H1 (cell line): ENCODE measurements around the gene LANCL1. TPM values are rescaled to one million over a fixed set of nuclear protein-coding genes. Genes with fewer than 3 reads are reported as not detected.

Experiments used
- CTCF ChIA-PET: fragments of 300-600 bp; sonication (Branson Sonifier 250); formaldehyde crosslinking; loops from one replicate; lab custom pipeline; 2021; ENCODE audit not compliant: partially characterized antibody; lab: Charles Lee
- POLR2A ChIA-PET: fragments of 300-600 bp; sonication (Branson Sonifier 250); formaldehyde crosslinking; loops from one replicate; lab custom pipeline; 2021; ENCODE audit warnings: inconsistent platforms; ENCODE audit not compliant: partially characterized antibody; lab: Charles Lee
- DNase-seq, 2 experiments: peaks; one replicate each; pipeline versions ENCODE4 v3.0.0 to v3.0.0-alpha.2; 2010 to 2022; ENCODE audit warnings: low spot score in 2 of 2, low read depth in 1 of 2, mixed read lengths in 1 of 2
- FAIRE-seq: peaks from 2 replicates; lab custom pipeline; 2011; peaks lifted over from hg19 to GRCh38; lab: Jason Lieb, UNC
- H2AFZ ChIP-seq: 2 replicates; pipeline ENCODE4 v1.8.1; 2012; ENCODE audit warnings: low read length, inconsistent platforms
- H2AK5ac ChIP-seq: 2 replicates; pipeline ENCODE4 v1.6.1; 2013; ENCODE audit warnings: low read depth, low read length
- H2BK120ac ChIP-seq: replicated peaks from 2 replicates; pipeline ENCODE3; 2013; ENCODE audit warnings: low read depth, low read length, inconsistent platforms
- H2BK12ac ChIP-seq: 2 replicates; pipeline ENCODE4 v1.6.1; 2013; ENCODE audit warnings: low read depth, low read length
- H2BK15ac ChIP-seq: 2 replicates; pipeline ENCODE4 v1.6.1; 2013; ENCODE audit warnings: low read length
- H2BK20ac ChIP-seq: 2 replicates; pipeline ENCODE4 v1.6.1; 2013; ENCODE audit warnings: low read length
- H2BK5ac ChIP-seq: 2 replicates; pipeline ENCODE4 v1.6.1; 2013; ENCODE audit warnings: low read depth, low read length
- H3K14ac ChIP-seq: 2 replicates; pipeline ENCODE4 v1.6.1; 2013; ENCODE audit warnings: inconsistent platforms; ENCODE audit not compliant: insufficient read length
- H3K18ac ChIP-seq: 2 replicates; pipeline ENCODE4 v1.6.1; 2013; ENCODE audit warnings: low read length; ENCODE audit errors: extremely low read depth
- H3K23ac ChIP-seq: 2 replicates; pipeline ENCODE4 v1.6.1; 2013; ENCODE audit warnings: inconsistent platforms; ENCODE audit not compliant: insufficient read length
- H3K23me2 ChIP-seq: 2 replicates; pipeline ENCODE4 v1.6.1; 2013; ENCODE audit warnings: low read depth, low read length
- H3K27ac ChIP-seq: 2 replicates; pipeline ENCODE4 v1.6.1; 2011; ENCODE audit warnings: low read depth, low read length, inconsistent platforms
- H3K27me3 ChIP-seq, 4 experiments: replicated peaks in 1 of 4; 1 replicate in 1 of 4; 2 replicates in 3 of 4; pipeline versions ENCODE4 v1.6.1 to v1.8.1; 2011 to 2013; ENCODE audit warnings: low read length in 3 of 4, mild to moderate bottlenecking in 3 of 4, inconsistent platforms in 2 of 4, mixed read lengths in 2 of 4, moderate library complexity in 1 of 4; ENCODE audit not compliant: control insufficient read depth in 3 of 4, insufficient read depth in 3 of 4; ENCODE audit errors: extremely low read depth in 1 of 4
- H3K36me3 ChIP-seq, 4 experiments: 2 replicates each; pipeline versions ENCODE4 v1.6.1 to v1.8.1; 2011 to 2013; ENCODE audit warnings: mild to moderate bottlenecking in 4 of 4, low read length in 3 of 4, moderate library complexity in 2 of 4, control low read depth in 1 of 4, inconsistent platforms in 1 of 4; ENCODE audit not compliant: insufficient read depth in 4 of 4, control insufficient read depth in 2 of 4
- H3K4ac ChIP-seq: replicated peaks from 2 replicates; pipeline ENCODE3; 2013; ENCODE audit warnings: low read length, low read depth, mixed read lengths, inconsistent platforms; ENCODE audit not compliant: insufficient read length
- H3K4me1 ChIP-seq, 4 experiments: replicated peaks in 1 of 4; 1 replicate in 1 of 4; 2 replicates in 3 of 4; pipeline versions ENCODE4 v1.6.1 to v1.8.1; 2011 to 2013; ENCODE audit warnings: low read length in 3 of 4, inconsistent platforms in 2 of 4, mixed read lengths in 1 of 4; ENCODE audit not compliant: insufficient read depth in 4 of 4, control insufficient read depth in 3 of 4
- H3K4me2 ChIP-seq, 2 experiments: 2 replicates each; pipeline versions ENCODE4 v1.6.1 to v1.8.1; 2011 to 2013; ENCODE audit warnings: low read depth in 2 of 2, low read length in 2 of 2, control low read depth in 1 of 2, inconsistent platforms in 1 of 2, mild to moderate bottlenecking in 1 of 2; ENCODE audit not compliant: insufficient read depth in 1 of 2
- H3K4me3 ChIP-seq, 4 experiments: fragments of 200-600, 300-600 bp in 1 of 4; sonication (generic), shearing (Covaris generic), sonication (Bioruptor Twin) in 1 of 4; 2 replicates each; pipeline versions ENCODE4 v1.5.1 to v1.8.1; 2011 to 2016; ENCODE audit warnings: low read length in 4 of 4, low read depth in 3 of 4, control low read depth in 2 of 4, inconsistent platforms in 2 of 4, mild to moderate bottlenecking in 2 of 4, mixed read lengths in 1 of 4, moderate library complexity in 1 of 4; ENCODE audit not compliant: insufficient read depth in 2 of 4; ENCODE audit errors: extremely low read depth in 1 of 4
- H3K56ac ChIP-seq: replicated peaks from 2 replicates; pipeline ENCODE3; 2013; ENCODE audit warnings: low read depth, mild to moderate bottlenecking, mixed read lengths, low read length, inconsistent platforms; ENCODE audit not compliant: insufficient read length
- H3K79me1 ChIP-seq: 2 replicates; pipeline ENCODE4 v1.6.1; 2013; ENCODE audit warnings: low read depth, low read length, control low read depth
- H3K79me2 ChIP-seq, 2 experiments: 2 replicates each; pipeline versions ENCODE4 v1.6.1 to v1.8.1; 2012 to 2013; ENCODE audit warnings: low read length in 2 of 2, mild to moderate bottlenecking in 2 of 2, inconsistent platforms in 1 of 2; ENCODE audit not compliant: insufficient read depth in 2 of 2, control insufficient read depth in 1 of 2
- H3K9ac ChIP-seq, 4 experiments: replicated peaks in 1 of 4; 1 replicate in 1 of 4; 2 replicates in 3 of 4; pipeline versions ENCODE4 v1.6.1 to v1.8.1; 2011 to 2013; ENCODE audit warnings: low read depth in 3 of 4, low read length in 3 of 4, control low read depth in 2 of 4, mild to moderate bottlenecking in 2 of 4, moderate library complexity in 2 of 4, inconsistent platforms in 1 of 4; ENCODE audit errors: extremely low read depth in 1 of 4
- H3K9me3 ChIP-seq, 2 experiments: 2 replicates each; pipeline versions ENCODE4 v1.6.1 to v1.8.1; 2012 to 2013; ENCODE audit warnings: mild to moderate bottlenecking in 2 of 2, moderate library complexity in 2 of 2, control low read depth in 1 of 2, inconsistent platforms in 1 of 2, low read depth in 1 of 2, low read length in 1 of 2, mixed read lengths in 1 of 2; ENCODE audit not compliant: insufficient read depth in 2 of 2
- H4K20me1 ChIP-seq, 2 experiments: replicated peaks in 1 of 2; 2 replicates each; pipeline versions ENCODE3 to v1.8.1; 2011 to 2013; ENCODE audit warnings: inconsistent platforms in 2 of 2, low read length in 2 of 2, mild to moderate bottlenecking in 1 of 2; ENCODE audit not compliant: insufficient read depth in 2 of 2, control insufficient read depth in 1 of 2
- H4K5ac ChIP-seq: 2 replicates; pipeline ENCODE4 v1.6.1; 2013; ENCODE audit warnings: low read length, low read depth, mixed read lengths, inconsistent platforms; ENCODE audit not compliant: insufficient read length
- H4K8ac ChIP-seq: 2 replicates; pipeline ENCODE4 v1.8.0; 2013; ENCODE audit warnings: mild to moderate bottlenecking, moderate library complexity, low read length, inconsistent platforms; ENCODE audit not compliant: insufficient read depth; ENCODE audit errors: extremely low read depth
- H4K91ac ChIP-seq: replicated peaks from 2 replicates; pipeline ENCODE3; 2013; ENCODE audit warnings: low read length, mixed read lengths, inconsistent platforms; ENCODE audit not compliant: insufficient read length
- BACH1 ChIP-seq: IDR thresholded peaks from 2 replicates; pipeline ENCODE4 v1.6.1; 2012; ENCODE audit warnings: low read length, improper control_type of control experiment
- BRCA1 ChIP-seq: IDR thresholded peaks from 2 replicates; pipeline ENCODE4 v1.6.1; 2012; ENCODE audit warnings: low read depth, low read length, improper control_type of control experiment
- CHD1 ChIP-seq: IDR thresholded peaks from 2 replicates; pipeline ENCODE4 v1.6.1; 2012; ENCODE audit warnings: low read depth, low read length, improper control_type of control experiment
- RAD21 ChIP-seq, 2 experiments: IDR thresholded peaks in 1 of 2; conservative IDR thresholded peaks in 1 of 2; 2 replicates each; pipeline ENCODE4 v1.6.1; 2011; ENCODE audit warnings: low read depth in 2 of 2, low read length in 2 of 2, improper control_type of control experiment in 1 of 2, inconsistent platforms in 1 of 2, mild to moderate bottlenecking in 1 of 2, moderate library complexity in 1 of 2
- RBBP5 ChIP-seq: IDR thresholded peaks from 2 replicates; pipeline ENCODE4 v1.7.1; 2012; ENCODE audit warnings: low read depth, mild to moderate bottlenecking, inconsistent platforms, low read length, moderate library complexity, borderline replicate concordance
- SIN3A ChIP-seq, 2 experiments: IDR thresholded peaks in 1 of 2; conservative IDR thresholded peaks in 1 of 2; 2 replicates each; pipeline ENCODE4 v1.6.1; 2011 to 2012; ENCODE audit warnings: low read length in 2 of 2, improper control_type of control experiment in 1 of 2, low read depth in 1 of 2, mild to moderate bottlenecking in 1 of 2
- SRF ChIP-seq: IDR thresholded peaks from 2 replicates; pipeline ENCODE4 v1.6.1; 2011; ENCODE audit warnings: mild to moderate bottlenecking, low read depth, low read length, moderate library complexity
- TBP ChIP-seq: IDR thresholded peaks from 2 replicates; pipeline ENCODE4 v1.6.1; 2011; ENCODE audit warnings: low read depth, low read length, improper control_type of control experiment
- WGBS, 2 experiments: shearing (Covaris generic) in 1 of 2; methylation state at CpG; one replicate each; pipeline versions ENCODE4 v1.1.6 to v1.1.7; 2013 to 2015; ENCODE audit warnings: low lambda C conversion rate in 2 of 2, mixed read lengths in 2 of 2, inconsistent platforms in 1 of 2, low coverage in 1 of 2, missing lambda C conversion rate in 1 of 2; ENCODE audit not compliant: insufficient replicate concordance in 2 of 2, insufficient coverage in 1 of 2, insufficient read length in 1 of 2; ENCODE audit errors: extremely low coverage in 1 of 2, missing lambda C conversion rate in 1 of 2; 5-methylcytosine and 5-hydroxymethylcytosine counted together
- polyA plus RNA-seq, 7 experiments: library from polyadenylated mRNA; depleted of rRNA in 3 of 7; stranded (reverse) in 5 of 7; unstranded in 2 of 7; fragments of >200 nt in 5 of 7; fragments of 200-250 nt in 2 of 7; gene quantifications; 1 replicate in 5 of 7; 2 replicates in 1 of 7; 4 replicates in 1 of 7; pipeline versions ENCODE4 v1.2.1 to v1.2.3, GENCODE V29; 2011 to 2013; ENCODE audit warnings: missing spikeins in 2 of 7, mixed read lengths in 2 of 7
- total RNA-seq: library from RNA; stranded (reverse); fragmentation: NEBNext Ultra II Directional; extraction: Animal tissue kit (Norgen Biotek cat#: 25700); gene quantifications from 2 replicates; pipeline ENCODE4 v1.2.1, GENCODE V29; 2021

Gene LANCL1
- total and polyA plus RNA-seq, 2 of the 8 experiments (the other 6 are each of a cell fraction or from before 2014, with no cell fraction given): 26.2 to 48.7 TPM

GRCh38 chr2:210429403-210430137 is 47.0 kb downstream of the LANCL1 start:
- H4K8ac ChIP-seq: no peak overlapping the region
- no peak overlapping the region for H2AFZ ChIP-seq
- no peaks in the 10 kb centered on the region for H3K23me2 ChIP-seq
- peaks cover 20 to 22% of the 10 kb centered on the region in 2 experiments for H3K9me3 ChIP-seq
- H3K4me3 ChIP-seq: no peak overlapping the region
- no peak overlapping the region for H2BK5ac ChIP-seq
- H3K18ac ChIP-seq: no peak overlapping the region
- H3K36me3 ChIP-seq: peaks cover 0 to 22% (median 8%) of the 10 kb centered on the region in 4 experiments; a peak in 5 of 8 replicates
- TF ChIP-seq RAD21 (IDR thresholded peaks at IDR 0.05 in 1 of 2, conservative IDR thresholded peaks at IDR 0.05 in 1 of 2; ENCODE audit: low read depth in 2 of 2, low read length in 2 of 2): no peak
- no peak for TF ChIP-seq TBP
- TF ChIP-seq CHD1: no peak
- no peak for TF ChIP-seq SIN3A (conservative IDR thresholded peaks at IDR 0.05 in 1 of 2, IDR thresholded peaks at IDR 0.05 in 1 of 2; ENCODE audit: low read depth in 1 of 2, low read length in 2 of 2)
- TF ChIP-seq RBBP5: no peak
- TF ChIP-seq SRF: no peak
- no peak for TF ChIP-seq BRCA1
- TF ChIP-seq BACH1: peak; percentile 56; the same call in 1 of the 2 replicates
- no peaks in the 10 kb centered on the region for H3K4me1 ChIP-seq
- H3K4ac ChIP-seq: no peak overlapping the region
- ChIA-PET POLR2A (no interaction called here), CTCF (no interaction called here)
- no peak for FAIRE-seq
- no peak overlapping the region for H2AK5ac ChIP-seq
- WGBS, 2 experiments: 94% methylated on average over 2 of the region's 2 CpGs; no CpG with 5 or more reads in 1 of the 2 experiments
- H4K91ac ChIP-seq: no peak overlapping the region
- DNase-seq: no peak
- no peak overlapping the region for H2BK20ac ChIP-seq
- no peak overlapping the region for H3K23ac ChIP-seq
- no peak overlapping the region for H2BK15ac ChIP-seq
- no peaks in the 10 kb centered on the region for H4K20me1 ChIP-seq
- H3K14ac ChIP-seq: no peak overlapping the region
- no peak overlapping the region for H3K27ac ChIP-seq
- no peaks in the 10 kb centered on the region for H3K79me2 ChIP-seq
- H2BK12ac ChIP-seq: no peak overlapping the region
- no peak overlapping the region for H2BK120ac ChIP-seq
- H3K4me2 ChIP-seq: no peak overlapping the region
- H3K56ac ChIP-seq: no peak overlapping the region
- no peaks in the 10 kb centered on the region for H3K27me3 ChIP-seq
- no peak overlapping the region for H3K9ac ChIP-seq
- no peak overlapping the region for H4K5ac ChIP-seq
- H3K79me1 ChIP-seq: no peaks in the 10 kb centered on the region
